SU-DHL-6 (cell line): ENCODE measurements around the gene CLC.

ENCODE experiments used
- EZH2phosphoT487 ChIP-seq: fragments of 200-600 bp; sonication (generic), shearing (Covaris generic); conservative IDR thresholded peaks from 2 replicates; pipeline ENCODE4 v1.6.1; 2018; ENCODE audit warnings: mild to moderate bottlenecking, antibody characterized with exemption, low read length, moderate library complexity, mixed read lengths
- TF ChIP-seq, protein P1 (sequence below): fragments of 200-600 bp; sonication (generic); IDR thresholded peaks from one replicate; pipeline ENCODE4 v1.5.1; 2017; ENCODE audit warnings: antibody characterized with exemption, mild to moderate bottlenecking, low read length, moderate library complexity; ENCODE audit not compliant: insufficient read depth, poor library complexity, severe bottlenecking

DNA sequence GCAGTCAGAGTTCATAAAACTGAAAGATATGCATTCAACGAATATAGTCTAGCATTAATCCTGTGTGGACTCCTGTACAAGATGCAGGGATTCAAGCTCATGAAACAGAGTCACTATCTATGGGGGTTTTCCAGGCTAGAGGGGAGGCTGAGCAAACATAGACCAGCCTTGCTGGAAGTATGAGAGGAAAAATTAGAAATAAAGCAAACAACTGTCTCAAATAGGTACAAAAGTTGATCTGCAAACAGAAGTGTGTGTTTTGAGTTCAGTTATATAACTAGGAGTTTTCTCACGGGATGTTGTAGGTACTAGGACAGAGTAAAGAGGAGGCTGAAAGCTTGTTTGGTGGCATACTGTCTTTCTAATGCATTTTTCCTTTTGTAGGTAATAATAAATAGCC lies 42.1 kb downstream of the CLC start:
- TF ChIP-seq, protein P1, sequence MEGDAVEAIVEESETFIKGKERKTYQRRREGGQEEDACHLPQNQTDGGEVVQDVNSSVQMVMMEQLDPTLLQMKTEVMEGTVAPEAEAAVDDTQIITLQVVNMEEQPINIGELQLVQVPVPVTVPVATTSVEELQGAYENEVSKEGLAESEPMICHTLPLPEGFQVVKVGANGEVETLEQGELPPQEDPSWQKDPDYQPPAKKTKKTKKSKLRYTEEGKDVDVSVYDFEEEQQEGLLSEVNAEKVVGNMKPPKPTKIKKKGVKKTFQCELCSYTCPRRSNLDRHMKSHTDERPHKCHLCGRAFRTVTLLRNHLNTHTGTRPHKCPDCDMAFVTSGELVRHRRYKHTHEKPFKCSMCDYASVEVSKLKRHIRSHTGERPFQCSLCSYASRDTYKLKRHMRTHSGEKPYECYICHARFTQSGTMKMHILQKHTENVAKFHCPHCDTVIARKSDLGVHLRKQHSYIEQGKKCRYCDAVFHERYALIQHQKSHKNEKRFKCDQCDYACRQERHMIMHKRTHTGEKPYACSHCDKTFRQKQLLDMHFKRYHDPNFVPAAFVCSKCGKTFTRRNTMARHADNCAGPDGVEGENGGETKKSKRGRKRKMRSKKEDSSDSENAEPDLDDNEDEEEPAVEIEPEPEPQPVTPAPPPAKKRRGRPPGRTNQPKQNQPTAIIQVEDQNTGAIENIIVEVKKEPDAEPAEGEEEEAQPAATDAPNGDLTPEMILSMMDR, result no peak
- TF ChIP-seq EZH2phosphoT487, result no peak
